Upper lobe of right lung (tissue), 1 donor: ENCODE measurements around the gene RGS3. TPM values are rescaled to one million over a fixed set of nuclear protein-coding genes. Genes with fewer than 3 reads are reported as not detected.

Experiments used
- ATAC-seq: fragments of 200-7000 bp; cut with Tn5 transposase; one replicate; pipeline ENCODE4 v1.9.1; 2020; ENCODE audit warnings: mild to moderate bottlenecking, moderate library complexity
- DNase-seq: peaks from one replicate; pipeline ENCODE4 v3.0.0-alpha.2; 2020
- H3K27ac ChIP-seq: fragments of 200-600 bp; one replicate; pipeline ENCODE4 v1.8.0; 2022
- H3K27me3 ChIP-seq: fragments of 200-600 bp; one replicate; pipeline ENCODE4 v1.8.0; 2022; ENCODE audit warnings: mild to moderate bottlenecking
- H3K36me3 ChIP-seq: fragments of 200-600 bp; one replicate; pipeline ENCODE4 v1.8.0; 2022
- H3K4me1 ChIP-seq: fragments of 200-600 bp; one replicate; pipeline ENCODE4 v1.8.0; 2022
- H3K4me3 ChIP-seq: fragments of 200-600 bp; one replicate; pipeline ENCODE4 v1.8.0; 2022; ENCODE audit warnings: mild to moderate bottlenecking
- H3K9me3 ChIP-seq: fragments of 200-600 bp; one replicate; pipeline ENCODE4 v1.8.0; 2022
- intact Hi-C: fragments of 100-400 bp; cut with DNase I; formaldehyde crosslinking; loops from one replicate; pipeline ENCODE4 v1.11.0; 2022
- total RNA-seq: library from RNA; stranded (reverse); fragmentation: NEBNext Ultra II Directional; extraction: Animal tissue kit (Norgen Biotek cat#: 25700); gene quantifications from one replicate; pipeline ENCODE4 v1.2.1, GENCODE V29; 2021
- TF ChIP-seq, protein P1 (sequence below): fragments of 200-600 bp; IDR thresholded peaks from one replicate; pipeline ENCODE4 v1.8.0; 2022; ENCODE audit warnings: antibody characterized with exemption
- donor health status: DM: no; HTN: yes; CAD: no; lungs with severe emphysema.

RGS3 gene
- total RNA-seq, 1 donor from 2014 or later: 71.1 TPM

DNA sequence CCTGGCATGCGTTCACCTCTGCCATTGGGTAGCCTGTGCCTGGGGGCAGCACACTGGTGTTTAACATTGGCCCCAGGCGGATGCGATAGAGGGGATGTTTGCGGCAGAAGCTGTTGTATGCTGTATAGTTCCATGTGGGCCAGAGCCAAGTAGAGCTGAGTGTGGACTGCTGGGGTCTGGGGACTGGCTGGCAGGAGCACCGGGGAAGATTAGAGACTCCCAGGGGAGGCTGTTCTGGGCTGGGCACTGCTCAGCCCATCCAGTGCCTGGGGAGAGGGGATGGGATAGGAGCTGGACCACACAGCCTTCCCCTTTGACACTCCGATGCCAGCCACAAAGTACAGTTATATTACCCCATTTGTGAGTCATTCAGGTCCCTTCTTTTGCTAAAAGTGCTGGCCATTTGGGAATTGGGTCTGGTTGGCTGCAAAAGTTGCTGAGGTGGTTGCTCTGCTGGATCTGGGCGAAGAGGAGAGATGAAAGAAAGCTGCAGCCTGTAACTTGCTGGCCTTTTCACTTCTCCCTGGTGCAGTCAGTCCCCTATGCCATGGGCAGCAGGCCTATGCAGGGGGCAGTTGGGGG lies 73.8 kb downstream of the RGS3 start:
- Histone ChIP-seq H3K27ac (no peak overlapping the region), H3K4me1 (no peaks in the 10 kb centered on the region), H3K27me3 (no peaks in the 10 kb centered on the region), H3K4me3 (no peak overlapping the region), H3K36me3 (peaks cover 7% of the 10 kb centered on the region), H3K9me3 (no peaks in the 10 kb centered on the region)
- TF ChIP-seq, protein P1, sequence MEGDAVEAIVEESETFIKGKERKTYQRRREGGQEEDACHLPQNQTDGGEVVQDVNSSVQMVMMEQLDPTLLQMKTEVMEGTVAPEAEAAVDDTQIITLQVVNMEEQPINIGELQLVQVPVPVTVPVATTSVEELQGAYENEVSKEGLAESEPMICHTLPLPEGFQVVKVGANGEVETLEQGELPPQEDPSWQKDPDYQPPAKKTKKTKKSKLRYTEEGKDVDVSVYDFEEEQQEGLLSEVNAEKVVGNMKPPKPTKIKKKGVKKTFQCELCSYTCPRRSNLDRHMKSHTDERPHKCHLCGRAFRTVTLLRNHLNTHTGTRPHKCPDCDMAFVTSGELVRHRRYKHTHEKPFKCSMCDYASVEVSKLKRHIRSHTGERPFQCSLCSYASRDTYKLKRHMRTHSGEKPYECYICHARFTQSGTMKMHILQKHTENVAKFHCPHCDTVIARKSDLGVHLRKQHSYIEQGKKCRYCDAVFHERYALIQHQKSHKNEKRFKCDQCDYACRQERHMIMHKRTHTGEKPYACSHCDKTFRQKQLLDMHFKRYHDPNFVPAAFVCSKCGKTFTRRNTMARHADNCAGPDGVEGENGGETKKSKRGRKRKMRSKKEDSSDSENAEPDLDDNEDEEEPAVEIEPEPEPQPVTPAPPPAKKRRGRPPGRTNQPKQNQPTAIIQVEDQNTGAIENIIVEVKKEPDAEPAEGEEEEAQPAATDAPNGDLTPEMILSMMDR: no peak
- no peak for DNase-seq
- no peak for ATAC-seq
- intact Hi-C loops: no loop called here

DNA sequence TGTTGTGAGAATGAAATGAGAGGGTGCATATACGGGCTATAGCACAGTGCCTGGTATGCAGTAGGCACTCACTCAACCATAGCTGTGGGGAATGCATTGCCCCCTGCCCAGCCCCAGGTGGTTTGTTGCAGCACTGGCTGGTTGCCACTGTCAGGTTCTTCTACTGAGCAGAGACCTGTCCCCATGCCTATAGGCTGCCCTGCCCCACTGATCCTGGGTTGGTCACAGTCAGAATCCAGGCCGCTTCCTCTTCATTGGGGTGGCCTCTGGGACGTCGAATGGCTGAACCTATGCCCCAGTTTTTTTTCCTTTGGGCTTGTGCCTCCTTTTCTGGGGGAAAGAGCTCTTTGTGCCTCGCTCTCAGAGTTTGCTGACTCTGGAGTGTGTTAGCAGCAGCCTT lies 74.6 kb downstream of the RGS3 start:
- TF ChIP-seq, protein P1: no peak
- Histone ChIP-seq H3K4me3 (no peak overlapping the region), H3K4me1 (no peaks in the 10 kb centered on the region), H3K27me3 (no peaks in the 10 kb centered on the region), H3K27ac (no peak overlapping the region), H3K36me3 (peaks cover 7% of the 10 kb centered on the region), H3K9me3 (no peaks in the 10 kb centered on the region)
- intact Hi-C loops: no loop called here
- DNase-seq (no peak), ATAC-seq (peak; percentile 32)

DNA sequence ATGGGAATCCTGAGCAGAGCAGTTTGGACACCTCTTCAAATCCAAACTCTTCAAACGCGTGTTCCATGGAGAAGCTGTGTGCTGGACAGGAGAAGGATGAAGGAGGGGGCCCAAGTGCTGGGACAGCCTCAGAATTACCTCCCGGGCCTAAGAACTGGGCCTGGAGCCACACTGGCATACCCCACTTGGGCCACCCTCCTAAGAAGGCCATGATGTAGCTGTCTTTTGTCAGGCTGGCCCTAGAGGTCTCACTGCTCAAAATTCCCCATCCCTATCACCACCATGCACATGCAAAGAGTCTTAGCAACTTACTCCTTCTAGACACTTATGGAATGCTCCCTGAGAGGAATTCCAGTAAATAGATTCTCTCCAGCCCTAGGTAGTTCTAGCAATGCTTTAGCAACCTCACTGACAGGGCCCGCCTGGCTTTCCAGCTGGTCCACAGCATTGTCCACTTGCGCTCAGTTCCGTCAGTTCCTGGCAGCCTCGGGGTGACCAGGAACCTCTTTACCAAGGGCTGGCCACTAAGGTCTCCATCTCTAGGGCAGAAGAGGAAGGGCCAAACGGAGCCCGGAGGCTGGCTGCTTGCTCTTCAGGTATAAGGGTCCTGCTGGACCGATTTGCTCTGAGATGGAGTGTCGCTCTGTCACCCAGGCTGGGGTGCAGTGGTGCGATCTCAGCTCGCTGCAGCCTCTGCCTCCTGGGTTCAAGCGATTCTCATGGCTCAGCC lies 75.3 kb downstream of the RGS3 start:
- intact Hi-C loops: no loop called here
- TF ChIP-seq, protein P1: no peak
- H3K4me1 ChIP-seq: no peaks in the 10 kb centered on the region
- no peak for DNase-seq
- no peaks in the 10 kb centered on the region for H3K9me3 ChIP-seq
- H3K27me3 ChIP-seq: no peaks in the 10 kb centered on the region
- ATAC-seq: no peak
- no peak overlapping the region for H3K27ac ChIP-seq
- no peak overlapping the region for H3K4me3 ChIP-seq
- peaks cover 7% of the 10 kb centered on the region for H3K36me3 ChIP-seq

DNA sequence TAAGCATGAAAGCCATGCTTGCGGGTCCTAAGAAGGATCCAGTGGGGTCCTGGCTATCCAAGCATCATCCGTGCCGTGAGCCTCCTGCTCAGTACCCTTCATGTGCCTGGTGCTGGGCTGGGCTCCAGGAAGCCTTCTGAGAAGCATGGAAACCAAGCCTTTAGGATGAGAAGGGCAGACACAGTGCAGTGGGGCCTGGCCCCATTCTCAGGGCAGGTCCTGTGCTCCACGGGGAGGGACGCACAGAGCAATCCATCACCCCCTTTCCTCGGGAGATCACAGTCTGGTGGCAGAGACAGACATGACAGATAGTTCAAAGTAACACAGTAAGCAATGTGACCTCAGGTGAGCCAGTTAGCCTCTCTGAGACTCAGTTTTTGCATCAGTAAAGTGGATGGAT lies 76.9 kb downstream of the RGS3 start:
- no peaks in the 10 kb centered on the region for H3K4me1 ChIP-seq
- no peak for DNase-seq

DNA sequence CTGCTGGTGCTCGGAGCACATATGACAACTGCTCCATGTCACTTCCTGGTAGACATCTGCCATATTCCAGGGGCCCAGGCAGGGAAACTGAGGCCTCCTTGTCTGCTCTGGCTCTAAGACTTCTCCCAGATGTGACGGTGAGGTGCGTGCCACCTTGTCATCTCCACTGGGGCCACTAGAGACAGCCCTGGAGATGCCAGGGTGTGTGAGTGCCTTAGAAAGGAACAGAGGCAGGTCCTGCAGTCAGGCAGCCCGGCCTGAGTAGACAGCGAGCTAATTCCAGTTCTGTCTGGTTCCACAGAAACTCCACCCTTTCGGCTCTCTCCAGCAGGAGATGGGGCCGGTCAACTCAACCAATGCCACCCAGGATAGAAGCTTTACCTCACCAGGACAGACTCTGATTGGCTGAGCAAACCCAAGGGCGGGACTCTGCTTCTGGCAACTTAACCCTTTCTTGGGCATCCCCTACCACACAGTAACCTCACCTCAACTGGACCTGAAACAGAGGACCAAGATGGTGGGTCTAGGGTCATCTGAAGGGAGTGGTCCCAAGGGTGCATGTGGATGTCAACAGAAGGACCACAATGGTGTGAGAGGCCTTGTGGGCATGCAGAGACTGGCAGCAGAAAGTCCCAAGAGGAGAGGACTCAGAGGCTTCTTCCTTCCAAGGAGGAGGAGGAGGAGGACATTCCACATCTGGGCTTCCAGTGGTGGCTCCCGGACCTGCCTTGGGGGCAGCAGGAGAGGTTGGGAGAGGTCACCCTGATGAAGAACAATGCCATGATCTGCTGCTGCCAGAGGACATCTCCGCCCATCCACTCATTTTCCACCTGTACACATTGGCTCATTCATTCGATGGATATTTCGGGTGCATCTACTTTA lies 77.7 kb downstream of the RGS3 start:
- Histone ChIP-seq H3K27me3 (no peaks in the 10 kb centered on the region), H3K4me3 (no peak overlapping the region), H3K36me3 (peaks cover 7% of the 10 kb centered on the region), H3K27ac (no peak overlapping the region), H3K9me3 (no peaks in the 10 kb centered on the region), H3K4me1 (no peaks in the 10 kb centered on the region)
- peak; percentile 61 for ATAC-seq
- DNase-seq: no peak
- TF ChIP-seq, protein P1: no peak
- intact Hi-C loops: no loop called here

More for the DNA sequence above, 76.9 kb downstream of the RGS3 start:
- no peak for ATAC-seq
- TF ChIP-seq, protein P1: no peak
- intact Hi-C loops: no loop called here
- peaks cover 7% of the 10 kb centered on the region for H3K36me3 ChIP-seq
- H3K27ac ChIP-seq: no peak overlapping the region
- no peaks in the 10 kb centered on the region for H3K27me3 ChIP-seq
- H3K4me3 ChIP-seq: no peak overlapping the region
- H3K9me3 ChIP-seq: no peaks in the 10 kb centered on the region
